SK-MEL-5 (cell line): ENCODE results near the gene PREX1. TPM values are rescaled to one million over a fixed set of nuclear protein-coding genes. Genes with fewer than 3 reads are reported as not detected.
"Not testable (repeated sequence)": the region's sequence is repeated elsewhere in the genome, so short reads cannot be mapped to it uniquely, and the experiment has no call there.

Experiments
- DNase-seq: peaks from one replicate; pipeline ENCODE4 v3.0.0-alpha.2; 2016; ENCODE audit warnings: low read depth, low spot score
- in situ Hi-C: cut with HindIII; loops from 2 replicates; pipeline ENCODE4 v1.10.0; 2016; ENCODE audit warnings: low sequenced_read_pairs, high pct_unique_total_duplicates, low pct_unique_long_range_greater_than_20kb
- total RNA-seq: library from RNA; depleted of rRNA; stranded (reverse); fragments of >200 nt; shearing (Covaris generic); gene quantifications from 2 replicates; pipeline ENCODE4 v1.2.3, GENCODE V29; 2014

PREX1 gene
- total RNA-seq, 1 experiment from 2014 or later: 10.0 TPM

- in situ Hi-C loops: no loop called here
- DNase-seq: no peak
These were observed 4.1 kb upstream of the PREX1 start for GRCh38 chr20:48831718-48832404.

GRCh38 chr20:48830826-48831318 is 3.1 kb upstream of the PREX1 start:
- in situ Hi-C loops: no loop called here
- DNase-seq: no peak

- in situ Hi-C loops: no loop called here
- no peak for DNase-seq
These were observed 2.1 kb upstream of the PREX1 start for GRCh38 chr20:48829940-48830339.

GRCh38 chr20:48828734-48829460 is 1.1 kb upstream of the PREX1 start:
- DNase-seq: no peak
- in situ Hi-C loops: no loop called here

GRCh38 chr20:48826883-48827771 is 672 bp downstream of the PREX1 start:
- in situ Hi-C loops: no loop called here
- no peak for DNase-seq

- DNase-seq, in situ Hi-C loops: not testable (repeated sequence)
These were observed 1.3 kb downstream of the PREX1 start for GRCh38 chr20:48826480-48826879.

- DNase-seq: no peak
- in situ Hi-C loops: no loop called here
These were observed 1.7 kb downstream of the PREX1 start for GRCh38 chr20:48826069-48826468.

- in situ Hi-C loops: no loop called here
- DNase-seq: no peak
These were observed 2.3 kb downstream of the PREX1 start for GRCh38 chr20:48825566-48825920.

- DNase-seq: no peak
- in situ Hi-C loops: no loop called here
These were observed 2.8 kb downstream of the PREX1 start for GRCh38 chr20:48824830-48825565.

- in situ Hi-C loops: no loop called here
- DNase-seq: no peak
These were observed 3.8 kb downstream of the PREX1 start for GRCh38 chr20:48823960-48824498.

GRCh38 chr20:48823476-48823875 is 4.3 kb downstream of the PREX1 start:
- in situ Hi-C loops: no loop called here
- no peak for DNase-seq

GRCh38 chr20:48822879-48823385 is 4.9 kb downstream of the PREX1 start:
- in situ Hi-C loops: no loop called here
- DNase-seq: no peak

GRCh38 chr20:48822178-48822577 is 5.6 kb downstream of the PREX1 start:
- DNase-seq: no peak
- in situ Hi-C loops: no loop called here

- DNase-seq: no peak
- in situ Hi-C loops: no loop called here
These were observed 6.4 kb downstream of the PREX1 start for GRCh38 chr20:48821261-48821920.

- in situ Hi-C loops: no loop called here
These were observed 7.2 kb downstream of the PREX1 start for GRCh38 chr20:48820649-48820973.

GRCh38 chr20:48819821-48820648 is 7.8 kb downstream of the PREX1 start:
- no peak for DNase-seq
- in situ Hi-C loops: no loop called here

More at GRCh38 chr20:48820649-48820973, 7.2 kb downstream of the PREX1 start:
- no peak for DNase-seq
